HepG2 (cell line): ENCODE results near the gene MYO5B. TPM values are rescaled to one million over a fixed set of nuclear protein-coding genes. Genes with fewer than 3 reads are reported as not detected.

ENCODE experiments used
- ATAC-seq: fragments of 200-7000 bp; cut with Tn5 transposase; 3 replicates; pipeline ENCODE4 v1.9.1; 2020; ENCODE audit warnings: mild to moderate bottlenecking, moderate library complexity
- BruUV-seq: library from RNA; stranded (reverse); fragments of 400-500 nt; replicated peaks from 2 replicates; lab custom pipeline; 2021; lab: Mats Ljungman, UMichigan
- CTCF ChIA-PET: fragments of 300-600 bp; formaldehyde crosslinking; extraction: SDS; loops from one replicate; lab custom pipeline; 2021; ENCODE audit warnings: low total read pairs, inconsistent platforms, low intra/inter-chr PET ratio; lab: Yijun Ruan, JAX
- POLR2A ChIA-PET: fragments of 350-600 bp; sonication (Branson Sonifier 250); formaldehyde crosslinking; loops from one replicate; lab custom pipeline; 2020; ENCODE audit warnings: antibody characterized with exemption, inconsistent platforms; lab: Yijun Ruan, JAX
- DNase-seq: peaks from one replicate; pipeline ENCODE4 v3.0.0-alpha.2; 2015; ENCODE audit warnings: low spot score
- FAIRE-seq: peaks from 3 replicates; lab custom pipeline; 2011; peaks lifted over from hg19 to GRCh38; lab: Jason Lieb, UNC
- H2AFZ ChIP-seq: one replicate; pipeline ENCODE4 v1.6.1; 2011; ENCODE audit warnings: low read length, inconsistent platforms
- H3K27ac ChIP-seq: fragments of 300-600 bp; 3 replicates; pipeline ENCODE4 v1.8.0; 2011; ENCODE audit warnings: mixed run types, mild to moderate bottlenecking, mixed read lengths, low read length, inconsistent platforms; ENCODE audit not compliant: insufficient read depth; ENCODE audit errors: extremely low read length
- H3K27me3 ChIP-seq, 2 experiments: fragments of 200-600 bp in 1 of 2; 2 replicates in 1 of 2; 3 replicates in 1 of 2; pipeline versions ENCODE4 v1.6.0 to v1.8.0; 2011; ENCODE audit warnings: low read length in 2 of 2, mild to moderate bottlenecking in 2 of 2, moderate library complexity in 2 of 2, inconsistent platforms in 1 of 2; ENCODE audit not compliant: insufficient read depth in 2 of 2, control insufficient read depth in 1 of 2
- H3K36me3 ChIP-seq, 2 experiments: fragments of 200-600 bp in 1 of 2; replicated peaks in 1 of 2; 2 replicates in 1 of 2; 3 replicates in 1 of 2; pipeline versions ENCODE4 v1.5.1 to v1.8.0; 2011; ENCODE audit warnings: low read length in 2 of 2, inconsistent platforms in 1 of 2; ENCODE audit not compliant: insufficient read depth in 2 of 2, control insufficient read depth in 1 of 2
- H3K4me1 ChIP-seq: 2 replicates; pipeline ENCODE4 v1.5.1; 2012; ENCODE audit warnings: low read length, inconsistent platforms; ENCODE audit not compliant: insufficient read depth
- H3K4me2 ChIP-seq: 2 replicates; pipeline ENCODE4 v1.6.0; 2011; ENCODE audit warnings: low read depth, low read length, inconsistent platforms
- H3K4me3 ChIP-seq, 3 experiments: fragments of 200-600 bp in 1 of 3; sonication (generic), shearing (Covaris generic) in 1 of 3; replicated peaks in 1 of 3; 2 replicates each; pipeline ENCODE4 v1.5.1; 2011 to 2016; ENCODE audit warnings: low read length in 3 of 3, inconsistent platforms in 2 of 3, low read depth in 2 of 3, mild to moderate bottlenecking in 2 of 3, control low read depth in 1 of 3, mixed read lengths in 1 of 3; ENCODE audit not compliant: insufficient read depth in 1 of 3
- H3K79me2 ChIP-seq: one replicate; pipeline ENCODE4 v1.6.1; 2011; ENCODE audit warnings: low read length, inconsistent platforms; ENCODE audit not compliant: insufficient read depth
- H3K9ac ChIP-seq: 2 replicates; pipeline ENCODE4 v1.6.0; 2011; ENCODE audit warnings: mild to moderate bottlenecking, low read depth, low read length, inconsistent platforms; ENCODE audit not compliant: insufficient read depth
- H3K9me3 ChIP-seq: 2 replicates; pipeline ENCODE4 v1.5.1; 2012; ENCODE audit warnings: mild to moderate bottlenecking, low read length
- H4K20me1 ChIP-seq: 2 replicates; pipeline ENCODE4 v1.6.0; 2011; ENCODE audit warnings: inconsistent platforms, mild to moderate bottlenecking, low read length, moderate library complexity; ENCODE audit not compliant: insufficient read depth
- NFKB2 ChIP-seq: sonication (generic); formaldehyde crosslinking; IDR thresholded peaks from 2 replicates; pipeline ENCODE4 v1.4.0; 2020; ENCODE audit warnings: missing genetic modification reagents, borderline replicate concordance
- SMARCE1 ChIP-seq: fragments of 450-650 bp; IDR thresholded peaks from 2 replicates; pipeline ENCODE4 v1.6.1; 2017; ENCODE audit warnings: borderline replicate concordance
- ZBTB7A ChIP-seq: sonication (generic); formaldehyde crosslinking; IDR thresholded peaks from 2 replicates; pipeline ENCODE4 v1.8.0; 2022; ENCODE audit warnings: mild to moderate bottlenecking, missing genetic modification reagents
- ZC3H13 ChIP-seq: sonication (generic); formaldehyde crosslinking; IDR thresholded peaks from 2 replicates; pipeline ENCODE4 v1.8.1; 2023; ENCODE audit warnings: mild to moderate bottlenecking, missing genetic modification reagents, moderate library complexity
- ZMYM4 ChIP-seq: sonication (generic); formaldehyde crosslinking; IDR thresholded peaks from 2 replicates; pipeline ENCODE4 v1.8.1; 2023; ENCODE audit warnings: mild to moderate bottlenecking, missing genetic modification reagents
- ZSCAN12 ChIP-seq: sonication (generic); formaldehyde crosslinking; IDR thresholded peaks from 2 replicates; pipeline ENCODE4 v1.9.0; 2021; ENCODE audit warnings: mild to moderate bottlenecking, missing genetic modification reagents
- WGBS: methylation state at CpG from one replicate; pipeline ENCODE4 v1.1.6; 2017; ENCODE audit warnings: low lambda C conversion rate; 5-methylcytosine and 5-hydroxymethylcytosine counted together
- in situ Hi-C: cut with HindIII; loops from 2 replicates; pipeline ENCODE4 v1.10.0; 2017; ENCODE audit warnings: low pct_unique_long_range_greater_than_20kb; ENCODE audit not compliant: extremely low pct_ligation_motif_present
- intact Hi-C: fragments of 100-400 bp; cut with micrococcal nuclease; formaldehyde crosslinking; loops from one replicate; pipeline ENCODE4 v1.10.0; 2022; ENCODE audit not compliant: unreplicated experiment
- polyA plus RNA-seq, 8 experiments: library from polyadenylated mRNA; depleted of rRNA in 3 of 8; stranded (reverse) in 7 of 8; unstranded in 1 of 8; fragments of >200 nt; fragmentation: Illumina TruSeq in 4 of 8; extraction: Trizol in 4 of 8; gene quantifications; 2 replicates each; pipeline versions ENCODE4 v1.2.1 to v1.2.3, GENCODE V29; 2011 to 2016; ENCODE audit warnings: low read depth in 4 of 8, missing spikeins in 1 of 8, mixed read lengths in 1 of 8; ENCODE audit not compliant: insufficient read depth in 1 of 8
- total RNA-seq, 5 experiments: library from RNA; depleted of rRNA; stranded (reverse); fragments of >200 nt; fragmentation: Illumina TruSeq; extraction: Trizol; gene quantifications; 2 replicates each; pipeline ENCODE4 v1.2.3, GENCODE V29; 2016; ENCODE audit warnings: low read depth in 1 of 5
- TF ChIP-seq, protein P1 (sequence below): sonication (generic); formaldehyde crosslinking; IDR thresholded peaks from 2 replicates; pipeline ENCODE4 v1.4.0; 2020; ENCODE audit warnings: mild to moderate bottlenecking, low read depth, missing genetic modification reagents
- TF ChIP-seq, protein P2 (sequence below): sonication (generic); formaldehyde crosslinking; IDR thresholded peaks from 2 replicates; pipeline ENCODE4 v1.8.0; 2022; ENCODE audit warnings: mild to moderate bottlenecking, missing genetic modification reagents
- TF ChIP-seq, protein P3 (sequence below): IDR thresholded peaks from 2 replicates; pipeline ENCODE4 v1.6.1; 2012; ENCODE audit warnings: inconsistent platforms
- TF ChIP-seq, protein P4 (sequence below): sonication (generic); formaldehyde crosslinking; conservative IDR thresholded peaks from 2 replicates; pipeline ENCODE4 v1.5.0; 2020; ENCODE audit warnings: missing genetic modification reagents
- TF ChIP-seq, protein P5 (sequence below): sonication (generic); formaldehyde crosslinking; IDR thresholded peaks from 2 replicates; pipeline ENCODE4 v1.5.0; 2020; ENCODE audit warnings: mild to moderate bottlenecking, missing genetic modification reagents

The MYO5B gene
- total and polyA plus RNA-seq, 2 of the 13 experiments (the other 11 are each of a cell fraction or from before 2014, with no cell fraction given), result 13.1 to 24.0 TPM

DNA sequence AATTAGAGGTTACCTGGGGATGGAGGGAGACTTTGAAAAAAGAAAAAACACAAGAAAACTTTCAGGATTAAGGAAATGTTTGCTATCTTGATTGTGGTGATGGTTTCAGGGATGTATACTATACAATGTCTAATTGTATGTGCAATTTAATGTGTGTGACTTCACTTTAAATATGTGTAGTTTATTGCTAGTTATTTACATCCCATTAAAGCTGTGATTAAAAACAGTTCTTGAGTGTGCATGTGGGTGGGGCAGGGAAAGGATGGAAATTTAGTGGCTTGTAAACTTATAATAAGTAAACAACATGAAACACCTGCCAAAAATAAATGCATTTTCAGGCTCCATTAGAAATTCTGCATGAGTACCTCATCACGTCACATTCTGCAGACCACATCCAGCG is 167.0 kb downstream of the MYO5B start:
- no peak overlapping the region for H3K4me3 ChIP-seq
- no peak overlapping the region for H3K4me2 ChIP-seq
- TF ChIP-seq SMARCE1 (no peak), ZC3H13 (CRISPR knock-in tag) (no peak), ZBTB7A (CRISPR knock-in tag) (no peak), ZMYM4 (CRISPR knock-in tag) (no peak), ZSCAN12 (CRISPR knock-in tag) (no peak), NFKB2 (no peak)
- TF ChIP-seq, protein P1, sequence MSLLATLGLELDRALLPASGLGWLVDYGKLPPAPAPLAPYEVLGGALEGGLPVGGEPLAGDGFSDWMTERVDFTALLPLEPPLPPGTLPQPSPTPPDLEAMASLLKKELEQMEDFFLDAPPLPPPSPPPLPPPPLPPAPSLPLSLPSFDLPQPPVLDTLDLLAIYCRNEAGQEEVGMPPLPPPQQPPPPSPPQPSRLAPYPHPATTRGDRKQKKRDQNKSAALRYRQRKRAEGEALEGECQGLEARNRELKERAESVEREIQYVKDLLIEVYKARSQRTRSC (CRISPR knock-in tag), result no peak
- TF ChIP-seq, protein P2, sequence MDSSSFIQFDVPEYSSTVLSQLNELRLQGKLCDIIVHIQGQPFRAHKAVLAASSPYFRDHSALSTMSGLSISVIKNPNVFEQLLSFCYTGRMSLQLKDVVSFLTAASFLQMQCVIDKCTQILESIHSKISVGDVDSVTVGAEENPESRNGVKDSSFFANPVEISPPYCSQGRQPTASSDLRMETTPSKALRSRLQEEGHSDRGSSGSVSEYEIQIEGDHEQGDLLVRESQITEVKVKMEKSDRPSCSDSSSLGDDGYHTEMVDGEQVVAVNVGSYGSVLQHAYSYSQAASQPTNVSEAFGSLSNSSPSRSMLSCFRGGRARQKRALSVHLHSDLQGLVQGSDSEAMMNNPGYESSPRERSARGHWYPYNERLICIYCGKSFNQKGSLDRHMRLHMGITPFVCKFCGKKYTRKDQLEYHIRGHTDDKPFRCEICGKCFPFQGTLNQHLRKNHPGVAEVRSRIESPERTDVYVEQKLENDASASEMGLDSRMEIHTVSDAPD (CRISPR knock-in tag), result no peak
- TF ChIP-seq, protein P3, sequence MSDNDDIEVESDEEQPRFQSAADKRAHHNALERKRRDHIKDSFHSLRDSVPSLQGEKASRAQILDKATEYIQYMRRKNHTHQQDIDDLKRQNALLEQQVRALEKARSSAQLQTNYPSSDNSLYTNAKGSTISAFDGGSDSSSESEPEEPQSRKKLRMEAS, result no peak
- TF ChIP-seq, protein P4, sequence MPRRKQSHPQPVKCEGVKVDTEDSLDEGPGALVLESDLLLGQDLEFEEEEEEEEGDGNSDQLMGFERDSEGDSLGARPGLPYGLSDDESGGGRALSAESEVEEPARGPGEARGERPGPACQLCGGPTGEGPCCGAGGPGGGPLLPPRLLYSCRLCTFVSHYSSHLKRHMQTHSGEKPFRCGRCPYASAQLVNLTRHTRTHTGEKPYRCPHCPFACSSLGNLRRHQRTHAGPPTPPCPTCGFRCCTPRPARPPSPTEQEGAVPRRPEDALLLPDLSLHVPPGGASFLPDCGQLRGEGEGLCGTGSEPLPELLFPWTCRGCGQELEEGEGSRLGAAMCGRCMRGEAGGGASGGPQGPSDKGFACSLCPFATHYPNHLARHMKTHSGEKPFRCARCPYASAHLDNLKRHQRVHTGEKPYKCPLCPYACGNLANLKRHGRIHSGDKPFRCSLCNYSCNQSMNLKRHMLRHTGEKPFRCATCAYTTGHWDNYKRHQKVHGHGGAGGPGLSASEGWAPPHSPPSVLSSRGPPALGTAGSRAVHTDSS (CRISPR knock-in tag), result no peak
- TF ChIP-seq, protein P5, sequence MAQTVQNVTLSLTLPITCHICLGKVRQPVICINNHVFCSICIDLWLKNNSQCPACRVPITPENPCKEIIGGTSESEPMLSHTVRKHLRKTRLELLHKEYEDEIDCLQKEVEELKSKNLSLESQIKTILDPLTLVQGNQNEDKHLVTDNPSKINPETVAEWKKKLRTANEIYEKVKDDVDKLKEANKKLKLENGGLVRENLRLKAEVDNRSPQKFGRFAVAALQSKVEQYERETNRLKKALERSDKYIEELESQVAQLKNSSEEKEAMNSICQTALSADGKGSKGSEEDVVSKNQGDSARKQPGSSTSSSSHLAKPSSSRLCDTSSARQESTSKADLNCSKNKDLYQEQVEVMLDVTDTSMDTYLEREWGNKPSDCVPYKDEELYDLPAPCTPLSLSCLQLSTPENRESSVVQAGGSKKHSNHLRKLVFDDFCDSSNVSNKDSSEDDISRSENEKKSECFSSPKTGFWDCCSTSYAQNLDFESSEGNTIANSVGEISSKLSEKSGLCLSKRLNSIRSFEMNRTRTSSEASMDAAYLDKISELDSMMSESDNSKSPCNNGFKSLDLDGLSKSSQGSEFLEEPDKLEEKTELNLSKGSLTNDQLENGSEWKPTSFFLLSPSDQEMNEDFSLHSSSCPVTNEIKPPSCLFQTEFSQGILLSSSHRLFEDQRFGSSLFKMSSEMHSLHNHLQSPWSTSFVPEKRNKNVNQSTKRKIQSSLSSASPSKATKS (CRISPR knock-in tag), result no peak
- no TSS peak for BruUV-seq
- peaks cover 5% of the 10 kb centered on the region; the same call in 1 of the 2 replicates for H3K9me3 ChIP-seq
- 91% methylated on average over 2 of the region's 2 CpGs for whole genome bisulfite sequencing
- ATAC-seq (no peak), DNase-seq (no peak), FAIRE-seq (no peak)
- no peaks in the 10 kb centered on the region for H3K36me3 ChIP-seq
- no peak overlapping the region for H2AFZ ChIP-seq
- CTCF ChIA-PET, result no interaction called here
- no peaks in the 10 kb centered on the region for H4K20me1 ChIP-seq
- H3K79me2 ChIP-seq, result no peaks in the 10 kb centered on the region
- in situ Hi-C loops (no loop called here), intact Hi-C loops (no loop called here)
- H3K4me1 ChIP-seq, result no peaks in the 10 kb centered on the region
- H3K27ac ChIP-seq, result no peak overlapping the region
- no peak overlapping the region for H3K9ac ChIP-seq
- H3K27me3 ChIP-seq, result no peaks in the 10 kb centered on the region
- POLR2A ChIA-PET, result no interaction called here
